Epithelial cell of proximal tubule (primary cell): ENCODE measurements around the gene ATXN8OS. TPM values are rescaled to one million over a fixed set of nuclear protein-coding genes. Genes with fewer than 3 reads are reported as not detected.

Source experiments
- DNase-seq: peaks from one replicate; pipeline ENCODE4 v3.0.0-alpha.2; 2011; ENCODE audit warnings: low read depth
- H3K4me3 ChIP-seq: 2 replicates; pipeline ENCODE4 v1.5.1; 2011; ENCODE audit warnings: low read depth, mild to moderate bottlenecking, low read length
- total RNA-seq: library from RNA; depleted of rRNA; stranded (reverse); fragments of >200 nt; gene quantifications from 2 replicates; pipeline ENCODE4 v1.2.3, GENCODE V29; 2015
- TF ChIP-seq, protein P1 (sequence below): conservative IDR thresholded peaks from 2 replicates; pipeline ENCODE4 v1.5.1; 2012; ENCODE audit warnings: low read depth, mild to moderate bottlenecking, low read length

ATXN8OS gene
- total RNA-seq = not detected in 2 replicates

DNA sequence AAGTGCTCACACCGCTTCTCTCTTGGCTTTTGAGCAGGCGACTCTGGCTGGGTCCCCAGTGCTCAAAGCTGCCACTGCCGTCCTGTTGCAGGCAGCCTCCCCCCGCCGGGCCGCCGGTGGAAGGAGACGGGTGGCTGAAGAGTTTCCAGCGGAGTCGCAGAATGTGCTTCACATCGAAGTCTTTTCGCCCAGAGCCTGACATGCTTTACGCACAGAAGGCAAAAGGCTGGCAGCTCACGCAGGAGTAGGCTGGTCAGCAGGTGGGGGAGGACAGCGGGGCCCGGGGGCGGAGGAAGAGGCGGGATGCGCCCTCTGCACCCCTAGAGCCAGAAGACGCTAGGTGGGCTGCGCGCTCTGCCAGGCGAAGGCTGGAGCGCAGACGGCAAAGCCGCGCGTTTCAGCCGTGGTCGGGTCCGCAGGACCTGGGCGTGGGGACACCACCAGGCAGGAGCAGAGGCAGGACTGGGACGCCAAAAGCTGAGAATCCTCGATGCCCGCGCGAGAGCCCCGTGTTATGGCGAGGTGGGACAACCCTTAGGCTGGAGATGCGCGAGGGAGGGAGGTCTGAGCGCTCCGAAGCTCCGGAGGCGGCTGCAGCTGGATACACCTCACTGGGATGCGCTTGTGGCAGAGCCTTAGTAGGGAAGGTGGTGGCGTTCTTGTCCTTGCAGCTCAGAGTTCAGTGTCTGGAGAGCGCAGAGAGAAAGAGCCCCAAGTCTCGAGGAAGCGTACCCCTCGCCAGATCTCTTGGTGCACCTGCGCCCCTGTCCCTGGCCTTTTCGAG is at the start of gene ATXN8OS:
Gene ATXN8OS (plus strand): TSS at position 329 of the 784 bp plus-strand sequence.
- TF ChIP-seq, protein P1, sequence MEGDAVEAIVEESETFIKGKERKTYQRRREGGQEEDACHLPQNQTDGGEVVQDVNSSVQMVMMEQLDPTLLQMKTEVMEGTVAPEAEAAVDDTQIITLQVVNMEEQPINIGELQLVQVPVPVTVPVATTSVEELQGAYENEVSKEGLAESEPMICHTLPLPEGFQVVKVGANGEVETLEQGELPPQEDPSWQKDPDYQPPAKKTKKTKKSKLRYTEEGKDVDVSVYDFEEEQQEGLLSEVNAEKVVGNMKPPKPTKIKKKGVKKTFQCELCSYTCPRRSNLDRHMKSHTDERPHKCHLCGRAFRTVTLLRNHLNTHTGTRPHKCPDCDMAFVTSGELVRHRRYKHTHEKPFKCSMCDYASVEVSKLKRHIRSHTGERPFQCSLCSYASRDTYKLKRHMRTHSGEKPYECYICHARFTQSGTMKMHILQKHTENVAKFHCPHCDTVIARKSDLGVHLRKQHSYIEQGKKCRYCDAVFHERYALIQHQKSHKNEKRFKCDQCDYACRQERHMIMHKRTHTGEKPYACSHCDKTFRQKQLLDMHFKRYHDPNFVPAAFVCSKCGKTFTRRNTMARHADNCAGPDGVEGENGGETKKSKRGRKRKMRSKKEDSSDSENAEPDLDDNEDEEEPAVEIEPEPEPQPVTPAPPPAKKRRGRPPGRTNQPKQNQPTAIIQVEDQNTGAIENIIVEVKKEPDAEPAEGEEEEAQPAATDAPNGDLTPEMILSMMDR = no peak
- H3K4me3 ChIP-seq = peak within 1 kb of the TSS; percentile 49
- no peak for DNase-seq

GRCh38 chr13:70080012-70080411 is 27.6 kb upstream of the ATXN8OS start:
- TF ChIP-seq, protein P1 = no peak
- no peak overlapping the region for H3K4me3 ChIP-seq
- DNase-seq = no peak

- DNase-seq = no peak
- no peak overlapping the region for H3K4me3 ChIP-seq
- TF ChIP-seq, protein P1 = no peak
Observed at GRCh38 chr13:70087247-70087646, 20.4 kb upstream of the ATXN8OS start.

- DNase-seq = no peak
- TF ChIP-seq, protein P1 = no peak
- no peak overlapping the region for H3K4me3 ChIP-seq
Observed at GRCh38 chr13:70088926-70089325, 18.7 kb upstream of the ATXN8OS start.

DNA sequence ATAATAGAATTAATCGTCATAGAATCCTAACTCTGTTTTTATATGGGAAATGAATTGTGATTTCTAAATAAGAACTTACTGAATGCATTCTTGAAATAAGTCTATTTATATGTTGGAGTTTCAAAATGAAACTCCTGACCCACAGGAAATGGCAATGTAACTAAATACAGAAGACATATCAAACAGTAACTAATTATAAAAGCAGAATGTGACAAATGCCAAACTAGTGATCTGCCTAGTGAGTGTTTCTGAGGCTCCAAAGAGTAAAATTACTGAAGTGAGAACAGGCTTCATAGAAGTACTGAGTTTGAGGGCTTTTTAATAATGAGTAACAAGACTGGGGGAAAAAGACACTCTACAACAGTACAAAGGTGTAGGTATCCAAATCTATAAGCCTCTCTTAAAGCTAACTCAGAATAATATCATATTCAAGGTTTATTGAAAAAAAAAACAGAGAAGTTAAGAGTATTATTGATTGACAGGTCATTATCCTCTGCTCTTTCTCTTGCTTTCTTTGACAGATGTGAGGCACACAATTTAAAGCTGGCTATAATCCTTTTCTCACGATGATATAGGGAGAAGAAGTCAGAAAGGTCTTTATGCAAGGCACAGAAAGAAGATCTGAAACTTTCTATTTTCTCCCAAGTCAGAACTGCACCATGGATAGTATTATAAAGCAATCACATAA is 17.4 kb upstream of the ATXN8OS start:
- DNase-seq = peak; percentile 72
- no peak overlapping the region for H3K4me3 ChIP-seq
- TF ChIP-seq, protein P1 = no peak

- TF ChIP-seq, protein P1 = peak; percentile 62
- H3K4me3 ChIP-seq = no peak overlapping the region
- no peak for DNase-seq
Observed at GRCh38 chr13:70098669-70099068, 9.0 kb upstream of the ATXN8OS start.
